Endometrial microvascular endothelial cells (primary cell): ENCODE data around the gene CYSRT1. TPM values are rescaled to one million over a fixed set of nuclear protein-coding genes. Genes with fewer than 3 reads are reported as not detected.

Experiments used
- in situ Hi-C: cut with HindIII; loops from 2 replicates; pipeline ENCODE4 v1.10.0; 2017; ENCODE audit warnings: low sequenced_read_pairs, low pct_unique_long_range_greater_than_20kb; ENCODE audit errors: inconsistent ontology term
- total RNA-seq: library from RNA; depleted of rRNA; stranded (reverse); fragments of >200 nt; gene quantifications from one replicate; pipeline ENCODE4 v1.2.3, GENCODE V29; 2015; ENCODE audit errors: inconsistent ontology term

The CYSRT1 gene
- total RNA-seq, 1 donor from 2014 or later = not detected

GRCh38 chr9:137221506-137222111, 3.4 kb upstream of the CYSRT1 start:
- in situ Hi-C loops = no loop called here

- in situ Hi-C loops = no loop called here
These were observed 2.5 kb upstream of the CYSRT1 start, which contains the start of gene RNF208 for GRCh38 chr9:137222190-137223077. TSS of gene RNF208 (minus strand) at chr9:137222240. CDS start at chr9:137221212, 1,028 bp downstream.

- in situ Hi-C loops = no loop called here
These were observed 1.6 kb upstream of the CYSRT1 start for GRCh38 chr9:137223078-137223970.

GRCh38 chr9:137225699-137226331, 841 bp downstream of the CYSRT1 start:
- in situ Hi-C loops = no loop called here

GRCh38 chr9:137226338-137227053, 1.5 kb downstream of the CYSRT1 start:
- in situ Hi-C loops = no loop called here

GRCh38 chr9:137227054-137227852, 2.3 kb downstream of the CYSRT1 start, which contains the start of gene RNF224:
TSS of gene RNF224 (plus strand) at chr9:137227502. CDS start at chr9:137228336, 834 bp downstream.
- in situ Hi-C loops = no loop called here

- in situ Hi-C loops = no loop called here
These were observed 3.0 kb downstream of the CYSRT1 start for GRCh38 chr9:137227853-137228505.

- in situ Hi-C loops = no loop called here
These were observed 3.6 kb downstream of the CYSRT1 start for GRCh38 chr9:137228506-137228967.

- in situ Hi-C loops = no loop called here
These were observed 4.3 kb downstream of the CYSRT1 start for GRCh38 chr9:137228968-137229896.

GRCh38 chr9:137229903-137230704, 5.1 kb downstream of the CYSRT1 start:
- in situ Hi-C loops = no loop called here

GRCh38 chr9:137230705-137231371, 5.9 kb downstream of the CYSRT1 start, which contains the start of gene SLC34A3:
TSS of gene SLC34A3 (plus strand) at chr9:137230901. CDS start at chr9:137231703, 802 bp downstream.
- in situ Hi-C loops = no loop called here

GRCh38 chr9:137231372-137232039, 6.5 kb downstream of the CYSRT1 start:
- in situ Hi-C loops = no loop called here

GRCh38 chr9:137232101-137232500, 7.1 kb downstream of the CYSRT1 start:
- in situ Hi-C loops = no loop called here

GRCh38 chr9:137232510-137232909, 7.5 kb downstream of the CYSRT1 start:
- in situ Hi-C loops = no loop called here
